Trophoblast cell (in vitro differentiated cells and primary cell): ENCODE data around the gene TFIP11.

Experiments used
- DNase-seq, 2 donors: peaks; one replicate each; pipeline ENCODE4 v3.0.0-alpha.2; 2016
- H2AFZ ChIP-seq: 2 replicates; pipeline ENCODE4 v1.6.1; 2013; ENCODE audit warnings: low read length, moderate library complexity, mild to moderate bottlenecking; ENCODE audit not compliant: insufficient read depth, poor library complexity
- H2AK5ac ChIP-seq: 2 replicates; pipeline ENCODE4 v1.6.1; 2013; ENCODE audit warnings: mild to moderate bottlenecking, low read length
- H2BK120ac ChIP-seq: 2 replicates; pipeline ENCODE4 v1.6.1; 2013; ENCODE audit warnings: low read length, mild to moderate bottlenecking, moderate library complexity; ENCODE audit not compliant: insufficient read depth, poor library complexity
- H2BK12ac ChIP-seq: 2 replicates; pipeline ENCODE4 v1.6.1; 2013; ENCODE audit warnings: mild to moderate bottlenecking, low read length, moderate library complexity
- H2BK5ac ChIP-seq: 2 replicates; pipeline ENCODE4 v1.6.1; 2013; ENCODE audit warnings: low read length, low read depth, moderate library complexity, mild to moderate bottlenecking; ENCODE audit not compliant: poor library complexity
- H3K14ac ChIP-seq: 2 replicates; pipeline ENCODE4 v1.6.1; 2013; ENCODE audit warnings: mild to moderate bottlenecking, low read length
- H3K18ac ChIP-seq: 2 replicates; pipeline ENCODE4 v1.6.1; 2013; ENCODE audit warnings: mild to moderate bottlenecking, low read length
- H3K23ac ChIP-seq: 2 replicates; pipeline ENCODE4 v1.6.1; 2013; ENCODE audit warnings: low read length
- H3K27ac ChIP-seq: 2 replicates; pipeline ENCODE4 v1.5.1; 2013; ENCODE audit warnings: low read depth, mild to moderate bottlenecking, inconsistent platforms, low read length, moderate library complexity
- H3K27me3 ChIP-seq: 2 replicates; pipeline ENCODE4 v1.6.1; 2013; ENCODE audit warnings: inconsistent platforms, mild to moderate bottlenecking, low read length, moderate library complexity; ENCODE audit not compliant: insufficient read depth
- H3K36me3 ChIP-seq, 2 experiments: 1 replicate in 1 of 2; 2 replicates in 1 of 2; pipeline ENCODE4 v1.6.1; 2013; ENCODE audit warnings: low read length in 2 of 2, mild to moderate bottlenecking in 2 of 2, moderate library complexity in 1 of 2; ENCODE audit not compliant: insufficient read depth in 2 of 2, control insufficient read depth in 1 of 2
- H3K4ac ChIP-seq: 2 replicates; pipeline ENCODE4 v1.6.1; 2013; ENCODE audit warnings: low read depth, mild to moderate bottlenecking, low read length, moderate library complexity
- H3K4me1 ChIP-seq, 2 experiments: 1 replicate in 1 of 2; 2 replicates in 1 of 2; pipeline ENCODE4 v1.6.1; 2013; ENCODE audit warnings: low read length in 2 of 2, mild to moderate bottlenecking in 2 of 2, moderate library complexity in 1 of 2; ENCODE audit not compliant: insufficient read depth in 2 of 2, control insufficient read depth in 1 of 2
- H3K4me2 ChIP-seq: 2 replicates; pipeline ENCODE4 v1.6.1; 2013; ENCODE audit warnings: inconsistent platforms, mild to moderate bottlenecking, low read length, moderate library complexity
- H3K4me3 ChIP-seq: 2 replicates; pipeline ENCODE4 v1.5.1; 2013; ENCODE audit warnings: mild to moderate bottlenecking, low read depth, low read length, inconsistent platforms
- H3K79me1 ChIP-seq: one replicate; pipeline ENCODE4 v1.6.1; 2013; ENCODE audit warnings: low read length
- H3K79me2 ChIP-seq: 2 replicates; pipeline ENCODE4 v1.6.1; 2013; ENCODE audit warnings: low read length, mild to moderate bottlenecking; ENCODE audit not compliant: control insufficient read depth, insufficient read depth, poor library complexity
- H3K9ac ChIP-seq: 2 replicates; pipeline ENCODE4 v1.6.1; 2013; ENCODE audit warnings: mild to moderate bottlenecking, low read length
- H3K9me3 ChIP-seq: 2 replicates; pipeline ENCODE4 v1.6.1; 2013; ENCODE audit warnings: low read depth, mild to moderate bottlenecking, control low read depth, inconsistent platforms, low read length; ENCODE audit not compliant: insufficient read depth
- H4K12ac ChIP-seq: 2 replicates; pipeline ENCODE4 v1.6.1; 2013; ENCODE audit warnings: low read depth, mild to moderate bottlenecking, low read length, moderate library complexity
- H4K8ac ChIP-seq: 2 replicates; pipeline ENCODE4 v1.6.1; 2013; ENCODE audit warnings: low read depth, mild to moderate bottlenecking, low read length, moderate library complexity
- H4K91ac ChIP-seq: one replicate; pipeline ENCODE4 v1.6.1; 2013; ENCODE audit warnings: low read depth, mild to moderate bottlenecking, low read length, moderate library complexity
- WGBS: extraction: QIAGEN DNeasy Blood & Tissue Kit; methylation state at CpG from one replicate; pipeline ENCODE4 v1.1.7; 2013; ENCODE audit warnings: missing lambda C conversion rate; ENCODE audit not compliant: insufficient read length, insufficient coverage; ENCODE audit errors: extremely low coverage; 5-methylcytosine and 5-hydroxymethylcytosine counted together

TFIP11 gene

DNA sequence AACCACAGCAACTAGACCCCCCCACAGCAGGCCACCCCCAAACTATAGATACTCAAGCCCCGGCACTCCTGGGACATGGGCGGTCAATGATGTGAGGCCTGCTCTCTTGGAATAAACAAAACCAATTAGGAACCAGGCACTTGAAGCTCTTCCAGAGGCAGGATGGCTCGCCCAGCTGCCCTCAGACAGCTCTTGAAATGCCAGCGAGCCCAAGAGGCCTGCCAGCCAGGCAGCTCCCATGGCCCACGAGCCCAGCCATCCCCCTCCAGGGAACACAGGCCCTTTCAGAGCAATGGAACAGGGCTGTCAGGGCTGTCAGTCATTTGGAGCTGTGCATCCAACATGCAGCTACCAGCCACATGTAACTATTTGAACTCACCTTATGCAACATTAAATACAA lies 34.0 kb upstream of the TFIP11 start:
- H2BK12ac ChIP-seq = no peak overlapping the region
- H2AFZ ChIP-seq = no peak overlapping the region
- no peak overlapping the region for H3K9ac ChIP-seq

DNA sequence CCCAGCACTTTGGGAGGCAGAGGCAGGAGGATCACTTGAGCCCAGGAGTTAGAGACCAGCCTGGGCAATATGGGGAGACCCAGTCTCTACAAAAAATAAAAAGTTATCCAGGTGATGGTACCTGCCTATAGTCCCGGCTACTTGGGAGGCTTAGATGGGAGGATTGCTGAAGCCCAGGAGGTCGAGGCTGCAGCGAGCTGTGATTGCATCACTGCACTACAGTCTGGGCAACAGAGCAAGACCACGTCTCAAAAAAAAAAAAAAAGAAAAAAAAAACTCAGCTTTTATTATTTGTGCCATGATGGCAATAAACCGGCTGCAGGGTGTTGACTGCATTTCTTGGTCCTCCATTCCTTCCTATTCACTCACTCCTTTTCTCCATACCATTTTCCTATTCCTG lies 33.6 kb upstream of the TFIP11 start:
- H3K4me2 ChIP-seq = no peak overlapping the region
- H3K4ac ChIP-seq = no peak overlapping the region
- H2AFZ ChIP-seq = no peak overlapping the region
- H3K23ac ChIP-seq = no peak overlapping the region
- H4K12ac ChIP-seq = no peak overlapping the region
- peaks cover under 1% of the 10 kb centered on the region for H3K9me3 ChIP-seq
- no peak overlapping the region for H2BK12ac ChIP-seq
- peaks cover 16 to 17% of the 10 kb centered on the region in 2 experiments for H3K36me3 ChIP-seq
- H4K8ac ChIP-seq = no peak overlapping the region
- H3K27me3 ChIP-seq = no peaks in the 10 kb centered on the region
- H3K79me1 ChIP-seq = no peaks in the 10 kb centered on the region
- no peaks in the 10 kb centered on the region for H3K79me2 ChIP-seq
- H3K4me3 ChIP-seq = no peak overlapping the region
- no peak overlapping the region for H2AK5ac ChIP-seq
- no peak overlapping the region for H3K27ac ChIP-seq
- H2BK5ac ChIP-seq = no peak overlapping the region
- no peak overlapping the region for H2BK120ac ChIP-seq
- WGBS = no CpG with 5 or more reads among the region's 5 CpGs
- H3K18ac ChIP-seq = no peak overlapping the region
- H3K4me1 ChIP-seq = peaks cover 6 to 7% of the 10 kb centered on the region in 2 experiments
- no peak overlapping the region for H3K9ac ChIP-seq
- no peak overlapping the region for H3K14ac ChIP-seq
- DNase-seq = no peak
- H4K91ac ChIP-seq = no peak overlapping the region

More for the DNA sequence above, 34.0 kb upstream of the TFIP11 start:
- WGBS = no CpG with 5 or more reads among the region's 5 CpGs
- no peak for DNase-seq
- H3K79me2 ChIP-seq = no peaks in the 10 kb centered on the region
- H3K27ac ChIP-seq = no peak overlapping the region
- no peak overlapping the region for H2BK120ac ChIP-seq
- H2AK5ac ChIP-seq = no peak overlapping the region
- H3K4me3 ChIP-seq = no peak overlapping the region
- H3K4me2 ChIP-seq = no peak overlapping the region
- H3K27me3 ChIP-seq = no peaks in the 10 kb centered on the region
- H3K79me1 ChIP-seq = no peaks in the 10 kb centered on the region
- peaks cover 6 to 8% of the 10 kb centered on the region in 2 experiments for H3K4me1 ChIP-seq
- no peaks in the 10 kb centered on the region for H3K9me3 ChIP-seq
- H4K12ac ChIP-seq = no peak overlapping the region
- no peak overlapping the region for H4K91ac ChIP-seq
- no peak overlapping the region for H2BK5ac ChIP-seq
- no peak overlapping the region for H3K18ac ChIP-seq
- peaks cover 11 to 13% of the 10 kb centered on the region in 2 experiments for H3K36me3 ChIP-seq
- H4K8ac ChIP-seq = no peak overlapping the region
- no peak overlapping the region for H3K14ac ChIP-seq
- H3K4ac ChIP-seq = no peak overlapping the region
- no peak overlapping the region for H3K23ac ChIP-seq

DNA sequence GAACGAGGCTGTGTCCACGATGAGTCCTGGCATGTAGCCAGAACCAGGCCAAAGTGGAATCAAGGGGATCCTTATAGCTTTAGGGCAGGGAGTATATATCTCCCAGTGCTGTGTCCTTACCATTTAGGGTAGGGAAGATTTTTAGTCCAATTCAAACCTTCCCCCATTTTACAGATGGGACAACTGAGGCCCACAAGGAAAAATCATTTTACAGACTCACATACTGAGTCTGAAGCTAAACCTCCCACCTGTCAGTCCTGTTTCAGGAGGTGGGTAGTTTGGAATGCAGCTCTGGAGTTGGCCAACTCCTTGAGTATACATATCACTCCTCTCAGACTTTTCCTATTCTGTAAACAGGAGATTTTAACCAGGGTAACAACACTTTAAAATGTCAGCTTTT lies 33.1 kb upstream of the TFIP11 start:
- Histone ChIP-seq H4K91ac (no peak overlapping the region), H3K23ac (no peak overlapping the region), H4K12ac (no peak overlapping the region), H2AK5ac (no peak overlapping the region), H2BK12ac (no peak overlapping the region), H2BK120ac (no peak overlapping the region), H3K4ac (no peak overlapping the region), H3K4me2 (no peak overlapping the region), H3K18ac (no peak overlapping the region), H3K9ac (no peak overlapping the region), H3K4me3 (no peak overlapping the region), H3K9me3 (peaks cover 2% of the 10 kb centered on the region), H3K36me3 (peaks cover 20 to 21% of the 10 kb centered on the region in 2 experiments), H3K79me2 (no peaks in the 10 kb centered on the region), H4K8ac (no peak overlapping the region), H3K27me3 (no peaks in the 10 kb centered on the region), H3K27ac (no peak overlapping the region), H3K4me1 (peaks cover 1 to 2% of the 10 kb centered on the region in 2 experiments), H3K79me1 (no peaks in the 10 kb centered on the region), H2BK5ac (no peak overlapping the region), H3K14ac (no peak overlapping the region), H2AFZ (no peak overlapping the region)
- DNase-seq = no peak
- no CpG with 5 or more reads among the region's 2 CpGs for WGBS

DNA sequence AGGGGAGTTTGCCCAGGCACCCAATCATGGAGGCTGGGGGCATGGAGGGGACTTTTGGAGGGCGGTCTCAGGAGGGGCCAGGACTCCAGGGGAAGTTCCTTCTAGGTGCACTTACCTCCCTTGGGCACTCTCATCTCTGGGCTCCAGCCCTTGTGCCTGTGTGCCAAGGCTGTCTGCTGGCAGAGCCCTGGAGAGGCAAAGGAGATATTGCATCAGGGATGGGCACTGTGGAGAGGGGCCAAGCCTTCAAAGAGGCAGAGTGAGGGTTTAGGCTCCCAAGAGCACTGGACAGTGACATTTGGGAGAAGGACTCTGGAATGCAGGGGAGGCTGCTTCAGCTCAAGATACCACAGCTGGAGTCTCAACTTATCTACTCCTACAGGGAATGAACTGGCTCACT lies 32.2 kb upstream of the TFIP11 start:
- H3K4me2 ChIP-seq = no peak overlapping the region
- WGBS = no CpG with 5 or more reads among the region's 1 CpG
- H4K8ac ChIP-seq = no peak overlapping the region
- H3K4me1 ChIP-seq = peaks cover 0 to 2% of the 10 kb centered on the region in 2 experiments
- H3K79me2 ChIP-seq = no peaks in the 10 kb centered on the region
- H3K18ac ChIP-seq = no peak overlapping the region
- no peak overlapping the region for H3K27ac ChIP-seq
- no peak overlapping the region for H4K91ac ChIP-seq
- no peak overlapping the region for H3K4ac ChIP-seq
- no peak overlapping the region for H3K4me3 ChIP-seq
- no peak overlapping the region for H2AK5ac ChIP-seq
- peaks cover 2% of the 10 kb centered on the region for H3K9me3 ChIP-seq
- H3K36me3 ChIP-seq = peaks cover 23 to 25% of the 10 kb centered on the region in 2 experiments
- H4K12ac ChIP-seq = no peak overlapping the region
- DNase-seq = no peak
- no peak overlapping the region for H2BK5ac ChIP-seq
- no peak overlapping the region for H2AFZ ChIP-seq
- H3K14ac ChIP-seq = no peak overlapping the region
- H3K79me1 ChIP-seq = no peaks in the 10 kb centered on the region
- H3K27me3 ChIP-seq = no peaks in the 10 kb centered on the region
- no peak overlapping the region for H3K23ac ChIP-seq
- H2BK120ac ChIP-seq = no peak overlapping the region
- H2BK12ac ChIP-seq = no peak overlapping the region
- no peak overlapping the region for H3K9ac ChIP-seq
